ENCODE data around the gene MTNR1A. TPM values are rescaled to one million over a fixed set of nuclear protein-coding genes. Genes with fewer than 3 reads are reported as not detected.

Gene MTNR1A
- total and polyA plus RNA-seq, 2 experiments from 2014 or later = 0.32 to 1.4 TPM

DNA sequence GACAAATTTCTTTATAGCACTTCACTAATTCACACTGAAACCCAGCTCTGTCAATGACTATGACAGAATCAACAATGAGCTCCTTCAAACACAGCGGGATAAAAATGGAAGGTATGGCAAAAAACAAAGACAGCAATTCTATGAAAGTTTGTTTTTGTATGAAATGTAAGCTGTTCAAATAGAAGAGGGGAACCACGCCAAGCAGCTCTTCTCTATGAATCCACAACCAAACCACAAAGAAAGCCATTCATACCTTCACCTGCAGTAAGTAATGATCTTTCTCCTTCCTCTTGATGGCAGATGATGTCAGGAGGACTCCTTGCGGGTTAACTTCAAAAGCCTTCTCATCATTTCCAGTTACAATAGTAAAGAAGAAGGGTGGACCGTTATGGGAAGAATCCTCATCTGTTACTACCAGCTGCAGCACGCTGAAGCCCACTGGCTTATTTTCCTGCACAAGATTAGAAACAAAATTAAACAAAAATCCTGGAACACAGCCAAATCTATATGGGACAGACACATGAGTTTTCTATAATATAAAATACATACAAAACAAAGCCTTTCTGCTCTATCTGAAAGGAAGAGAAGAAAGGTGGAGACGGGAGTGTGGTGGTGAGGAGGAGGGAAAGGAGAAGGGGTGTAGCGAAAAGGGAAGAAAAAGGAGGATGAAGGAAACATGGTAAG lies 48.9 kb upstream of the MTNR1A start (continued):
- TF ChIP-seq, protein P1, sequence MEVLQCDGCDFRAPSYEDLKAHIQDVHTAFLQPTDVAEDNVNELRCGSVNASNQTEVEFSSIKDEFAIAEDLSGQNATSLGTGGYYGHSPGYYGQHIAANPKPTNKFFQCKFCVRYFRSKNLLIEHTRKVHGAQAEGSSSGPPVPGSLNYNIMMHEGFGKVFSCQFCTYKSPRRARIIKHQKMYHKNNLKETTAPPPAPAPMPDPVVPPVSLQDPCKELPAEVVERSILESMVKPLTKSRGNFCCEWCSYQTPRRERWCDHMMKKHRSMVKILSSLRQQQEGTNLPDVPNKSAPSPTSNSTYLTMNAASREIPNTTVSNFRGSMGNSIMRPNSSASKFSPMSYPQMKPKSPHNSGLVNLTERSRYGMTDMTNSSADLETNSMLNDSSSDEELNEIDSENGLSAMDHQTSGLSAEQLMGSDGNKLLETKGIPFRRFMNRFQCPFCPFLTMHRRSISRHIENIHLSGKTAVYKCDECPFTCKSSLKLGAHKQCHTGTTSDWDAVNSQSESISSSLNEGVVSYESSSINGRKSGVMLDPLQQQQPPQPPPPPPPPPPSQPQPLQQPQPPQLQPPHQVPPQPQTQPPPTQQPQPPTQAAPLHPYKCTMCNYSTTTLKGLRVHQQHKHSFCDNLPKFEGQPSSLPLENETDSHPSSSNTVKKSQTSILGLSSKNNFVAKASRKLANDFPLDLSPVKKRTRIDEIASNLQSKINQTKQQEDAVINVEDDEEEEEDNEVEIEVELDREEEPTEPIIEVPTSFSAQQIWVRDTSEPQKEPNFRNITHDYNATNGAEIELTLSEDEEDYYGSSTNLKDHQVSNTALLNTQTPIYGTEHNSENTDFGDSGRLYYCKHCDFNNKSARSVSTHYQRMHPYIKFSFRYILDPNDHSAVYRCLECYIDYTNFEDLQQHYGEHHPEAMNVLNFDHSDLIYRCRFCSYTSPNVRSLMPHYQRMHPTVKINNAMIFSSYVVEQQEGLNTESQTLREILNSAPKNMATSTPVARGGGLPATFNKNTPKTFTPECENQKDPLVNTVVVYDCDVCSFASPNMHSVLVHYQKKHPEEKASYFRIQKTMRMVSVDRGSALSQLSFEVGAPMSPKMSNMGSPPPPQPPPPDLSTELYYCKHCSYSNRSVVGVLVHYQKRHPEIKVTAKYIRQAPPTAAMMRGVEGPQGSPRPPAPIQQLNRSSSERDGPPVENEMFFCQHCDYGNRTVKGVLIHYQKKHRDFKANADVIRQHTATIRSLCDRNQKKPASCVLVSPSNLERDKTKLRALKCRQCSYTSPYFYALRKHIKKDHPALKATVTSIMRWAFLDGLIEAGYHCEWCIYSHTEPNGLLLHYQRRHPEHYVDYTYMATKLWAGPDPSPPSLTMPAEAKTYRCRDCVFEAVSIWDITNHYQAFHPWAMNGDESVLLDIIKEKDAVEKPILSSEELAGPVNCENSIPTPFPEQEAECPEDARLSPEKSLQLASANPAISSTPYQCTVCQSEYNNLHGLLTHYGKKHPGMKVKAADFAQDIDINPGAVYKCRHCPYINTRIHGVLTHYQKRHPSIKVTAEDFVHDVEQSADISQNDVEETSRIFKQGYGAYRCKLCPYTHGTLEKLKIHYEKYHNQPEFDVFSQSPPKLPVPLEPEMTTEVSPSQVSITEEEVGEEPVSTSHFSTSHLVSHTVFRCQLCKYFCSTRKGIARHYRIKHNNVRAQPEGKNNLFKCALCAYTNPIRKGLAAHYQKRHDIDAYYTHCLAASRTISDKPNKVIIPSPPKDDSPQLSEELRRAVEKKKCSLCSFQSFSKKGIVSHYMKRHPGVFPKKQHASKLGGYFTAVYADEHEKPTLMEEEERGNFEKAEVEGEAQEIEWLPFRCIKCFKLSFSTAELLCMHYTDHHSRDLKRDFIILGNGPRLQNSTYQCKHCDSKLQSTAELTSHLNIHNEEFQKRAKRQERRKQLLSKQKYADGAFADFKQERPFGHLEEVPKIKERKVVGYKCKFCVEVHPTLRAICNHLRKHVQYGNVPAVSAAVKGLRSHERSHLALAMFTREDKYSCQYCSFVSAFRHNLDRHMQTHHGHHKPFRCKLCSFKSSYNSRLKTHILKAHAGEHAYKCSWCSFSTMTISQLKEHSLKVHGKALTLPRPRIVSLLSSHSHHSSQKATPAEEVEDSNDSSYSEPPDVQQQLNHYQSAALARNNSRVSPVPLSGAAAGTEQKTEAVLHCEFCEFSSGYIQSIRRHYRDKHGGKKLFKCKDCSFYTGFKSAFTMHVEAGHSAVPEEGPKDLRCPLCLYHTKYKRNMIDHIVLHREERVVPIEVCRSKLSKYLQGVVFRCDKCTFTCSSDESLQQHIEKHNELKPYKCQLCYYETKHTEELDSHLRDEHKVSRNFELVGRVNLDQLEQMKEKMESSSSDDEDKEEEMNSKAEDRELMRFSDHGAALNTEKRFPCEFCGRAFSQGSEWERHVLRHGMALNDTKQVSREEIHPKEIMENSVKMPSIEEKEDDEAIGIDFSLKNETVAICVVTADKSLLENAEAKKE (CRISPR knock-in tag; IDR thresholded peaks at IDR 0.05) = no peak
- no peak for TF ChIP-seq ZNF331 (CRISPR knock-in tag; IDR thresholded peaks at IDR 0.05; ENCODE audit: low read depth)

DNA sequence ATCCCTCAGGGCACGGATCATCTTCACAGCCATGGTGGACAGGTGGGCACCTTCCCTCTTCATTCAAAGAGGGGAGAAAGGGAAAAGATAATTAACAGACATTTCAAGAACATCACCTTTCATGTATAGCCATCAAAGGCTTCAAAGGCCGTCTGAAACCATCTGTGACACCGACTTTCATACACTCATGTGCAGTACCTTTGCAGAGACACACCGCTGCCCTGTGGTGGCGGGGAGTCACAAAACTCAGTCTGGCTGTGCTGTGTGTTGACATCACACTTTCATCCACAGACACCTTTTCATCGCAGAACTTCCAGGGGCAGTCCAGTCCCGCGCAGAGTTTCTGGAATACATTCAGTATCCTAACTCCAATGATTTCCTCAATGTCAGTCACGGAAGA lies 47.6 kb upstream of the MTNR1A start:
- ATAC-seq (no peak), DNase-seq (ENCODE audit: low spot score) (no peak)
- H3K79me2 ChIP-seq (replicated peaks; ENCODE audit: insufficient read depth) = no peaks in the 10 kb centered on the region
- Mint-ChIP-seq H3K27ac (no peak overlapping the region), H3K4me1 (no peaks in the 10 kb centered on the region), H3K36me3 (ENCODE audit: low read depth) (peaks cover 91% of the 10 kb centered on the region), H3K9me3 (no peaks in the 10 kb centered on the region), H3K27me3 (ENCODE audit: insufficient read depth, low read depth, poor library complexity) (peaks cover 3% of the 10 kb centered on the region), H3K4me3 (no peak overlapping the region)
- H4K20me1 ChIP-seq (replicated peaks; ENCODE audit: insufficient read depth) = no peaks in the 10 kb centered on the region; the same call in 1 of the 2 replicates
- no peaks in the 10 kb centered on the region for H3K4me1 ChIP-seq (ENCODE audit: insufficient read depth)
- H3K4me2 ChIP-seq = no peak overlapping the region
- no peak overlapping the region for H2AFZ ChIP-seq
- peaks cover 52% of the 10 kb centered on the region for H3K36me3 ChIP-seq (ENCODE audit: insufficient read depth)
- H3K27ac ChIP-seq (ENCODE audit: low read depth) = no peak overlapping the region
- no peak overlapping the region for H3K4me3 ChIP-seq
- no peaks in the 10 kb centered on the region for H3K27me3 ChIP-seq (ENCODE audit: insufficient read depth)
- 0 out of 2 replicates have a peak, but pooled peaks cover 3% of the 10 kb centered on the region for H3K9me2 ChIP-seq (ENCODE audit: insufficient read depth)
- no peaks in the 10 kb centered on the region for H3F3A ChIP-seq (replicated peaks; ENCODE audit: low read depth)
- TF ChIP-seq, protein P2, sequence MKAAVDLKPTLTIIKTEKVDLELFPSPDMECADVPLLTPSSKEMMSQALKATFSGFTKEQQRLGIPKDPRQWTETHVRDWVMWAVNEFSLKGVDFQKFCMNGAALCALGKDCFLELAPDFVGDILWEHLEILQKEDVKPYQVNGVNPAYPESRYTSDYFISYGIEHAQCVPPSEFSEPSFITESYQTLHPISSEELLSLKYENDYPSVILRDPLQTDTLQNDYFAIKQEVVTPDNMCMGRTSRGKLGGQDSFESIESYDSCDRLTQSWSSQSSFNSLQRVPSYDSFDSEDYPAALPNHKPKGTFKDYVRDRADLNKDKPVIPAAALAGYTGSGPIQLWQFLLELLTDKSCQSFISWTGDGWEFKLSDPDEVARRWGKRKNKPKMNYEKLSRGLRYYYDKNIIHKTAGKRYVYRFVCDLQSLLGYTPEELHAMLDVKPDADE (IDR thresholded peaks at IDR 0.05) = no peak
- TF ChIP-seq EZH2phosphoT487 (IDR thresholded peaks at IDR 0.05; ENCODE audit: unreplicated experiment) (no peak), NANOG (IDR thresholded peaks at IDR 0.05; ENCODE audit: borderline replicate concordance) (no peak)
- TF ChIP-seq, protein P1 (CRISPR knock-in tag; IDR thresholded peaks at IDR 0.05) = no peak
